Common myeloid progenitor, CD34-positive (primary cell): ENCODE results near the gene SLC17A9.
"Not testable (repeated sequence)": the region's sequence is repeated elsewhere in the genome, so short reads cannot be mapped to it uniquely, and the experiment has no call there.

Experiments
- CTCF ChIA-PET: fragments of 350-600 bp; sonication (Branson Sonifier 250); formaldehyde crosslinking; loops from one replicate; lab custom pipeline; 2021; ENCODE audit warnings: antibody characterized with exemption; lab: Charles Lee
- POLR2A ChIA-PET: fragments of 350-600 bp; sonication (Branson Sonifier 250); formaldehyde crosslinking; loops from one replicate; lab custom pipeline; 2021; ENCODE audit warnings: antibody characterized with exemption; lab: Charles Lee
- DNase-seq, 3 donors: peaks; one replicate each; pipeline versions ENCODE4 v3.0.0 to v3.0.0-alpha.2; 2013
- H3K27ac ChIP-seq, 2 experiments: 1 replicate in 1 of 2; 2 replicates in 1 of 2; pipeline ENCODE4 v1.7.0; 2013; ENCODE audit warnings: inconsistent platforms in 2 of 2, low read length in 2 of 2, mild to moderate bottlenecking in 2 of 2, low read depth in 1 of 2, moderate library complexity in 1 of 2; ENCODE audit not compliant: severe bottlenecking in 2 of 2, insufficient read depth in 1 of 2, poor library complexity in 1 of 2
- H3K27me3 ChIP-seq, 5 experiments: replicated peaks in 2 of 5; 1 replicate in 3 of 5; 2 replicates in 2 of 5; pipeline versions ENCODE4 v1.6.1 to v1.7.0; 2013; ENCODE audit warnings: low read length in 4 of 5, mild to moderate bottlenecking in 2 of 5, moderate library complexity in 2 of 5, inconsistent platforms in 1 of 5; ENCODE audit not compliant: insufficient read depth in 5 of 5, control insufficient read depth in 4 of 5
- H3K36me3 ChIP-seq, 4 experiments: 1 replicate in 2 of 4; 2 replicates in 2 of 4; pipeline versions ENCODE4 v1.6.1 to v1.7.0; 2013; ENCODE audit warnings: low read length in 3 of 4, control low read depth in 1 of 4, mild to moderate bottlenecking in 1 of 4; ENCODE audit not compliant: control insufficient read depth in 4 of 4, insufficient read depth in 4 of 4
- H3K4me1 ChIP-seq, 4 experiments: 1 replicate in 3 of 4; 2 replicates in 1 of 4; pipeline versions ENCODE4 v1.6.1 to v1.7.1; 2013; ENCODE audit warnings: low read length in 3 of 4, mild to moderate bottlenecking in 3 of 4, control low read depth in 1 of 4, inconsistent platforms in 1 of 4, moderate library complexity in 1 of 4; ENCODE audit not compliant: control insufficient read depth in 4 of 4, insufficient read depth in 4 of 4; ENCODE audit errors: control extremely low read depth in 1 of 4
- H3K4me3 ChIP-seq, 7 experiments: 1 replicate in 4 of 7; 2 replicates in 3 of 7; pipeline versions ENCODE4 v1.5.1 to v1.7.0; 2013; ENCODE audit warnings: mild to moderate bottlenecking in 7 of 7, low read length in 6 of 7, moderate library complexity in 6 of 7, inconsistent platforms in 2 of 7, low read depth in 2 of 7, control low read depth in 1 of 7; ENCODE audit not compliant: insufficient read depth in 4 of 7, control insufficient read depth in 1 of 7; ENCODE audit errors: extremely low read depth in 1 of 7
- H3K9me3 ChIP-seq, 5 experiments: 1 replicate in 4 of 5; 2 replicates in 1 of 5; pipeline versions ENCODE4 v1.6.1 to v1.7.1; 2013; ENCODE audit warnings: low read length in 4 of 5, mild to moderate bottlenecking in 2 of 5, inconsistent platforms in 1 of 5, low read depth in 1 of 5, moderate library complexity in 1 of 5; ENCODE audit not compliant: control insufficient read depth in 4 of 5, insufficient read depth in 2 of 5; ENCODE audit errors: control extremely low read depth in 1 of 5
- WGBS: methylation state at CpG from one replicate; pipeline ENCODE4 v1.1.5; 2013; ENCODE audit not compliant: insufficient coverage; 5-methylcytosine and 5-hydroxymethylcytosine counted together

The SLC17A9 gene

DNA sequence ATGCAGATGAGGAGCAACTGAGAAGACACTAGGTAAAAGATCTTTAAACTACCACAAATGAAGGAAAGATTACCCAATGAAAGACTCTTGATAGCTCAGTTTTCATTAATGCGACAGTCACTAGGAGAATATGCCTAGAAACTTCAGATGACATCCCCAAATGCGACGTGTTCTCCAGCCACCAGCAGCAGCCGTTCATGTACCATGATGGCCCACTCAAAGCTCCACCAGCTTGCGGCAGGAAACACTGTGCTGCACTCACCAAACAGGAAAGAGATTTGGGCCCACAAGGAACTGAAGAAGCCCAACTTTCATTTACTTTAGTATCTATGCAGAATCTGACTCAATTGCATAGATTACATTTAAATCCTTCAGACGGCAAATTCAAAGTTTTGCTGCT lies 33.7 kb upstream of the SLC17A9 start:
- ChIA-PET CTCF (interaction anchor here (1.0 to 11.5 kb wide), 5 partner anchors 8 to 59 kb away, joined by 4 to 155 read pairs (median 16); partner anchors contain the start of gene DIDO1), POLR2A (interaction anchor here (1.6 to 1.8 kb wide), 3 partner anchors 10 to 17 kb away, joined by 4 to 6 read pairs (median 5); no protein-coding TSS in a partner anchor)
- Histone ChIP-seq H3K36me3 (peaks cover 0 to 4% (median under 1%) of the 10 kb centered on the region in 4 experiments), H3K4me1 (peaks cover 22 to 88% (median 72%) of the 10 kb centered on the region in 4 experiments), H3K4me3 (peak overlapping the region in 4 of 7 experiments; percentile 1 to 55 (median 26)), H3K9me3 (no peaks in the 10 kb centered on the region), H3K27me3 (no peaks in the 10 kb centered on the region), H3K27ac (peak overlapping the region in 1 of 2 experiments; percentile 62)
- 1% methylated on average over 6 of the region's 6 CpGs for WGBS
- DNase-seq, result peak; percentile 60 to 91 (median 87)

DNA sequence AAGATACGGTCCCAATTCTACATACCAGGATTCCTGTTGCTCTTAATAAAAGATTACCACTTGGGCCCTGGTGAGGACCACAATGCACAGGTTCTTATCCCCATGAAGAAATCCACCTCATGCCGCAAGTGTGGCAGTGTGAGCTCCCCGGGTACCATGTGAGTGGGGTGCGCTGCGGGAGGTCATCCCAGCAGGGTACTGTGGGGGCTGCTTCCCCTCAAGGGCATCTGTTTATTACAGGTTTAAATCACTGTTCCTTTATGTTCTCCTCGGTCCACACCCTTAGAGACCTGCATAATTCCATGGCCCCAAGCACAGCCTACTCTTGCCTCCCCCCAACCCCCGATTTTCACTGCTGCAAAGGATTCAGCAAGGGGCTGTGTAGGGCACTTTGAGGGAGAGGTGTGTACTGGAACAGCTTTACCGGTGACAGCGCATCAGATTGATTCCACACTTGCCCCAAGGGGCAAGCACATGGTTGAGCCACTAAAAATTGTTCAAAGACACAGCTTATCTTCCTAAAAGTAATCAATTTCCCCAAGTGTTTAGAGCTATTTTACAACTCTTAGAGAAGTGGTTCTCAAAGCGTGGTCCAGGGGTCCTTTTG lies 32.4 kb upstream of the SLC17A9 start:
- CTCF ChIA-PET, result interaction anchor here (0.5 to 11.5 kb wide), 11 partner anchors 7 to 594 kb away, joined by 3 to 155 read pairs (median 5); partner anchors contain the start of gene DIDO1

DNA sequence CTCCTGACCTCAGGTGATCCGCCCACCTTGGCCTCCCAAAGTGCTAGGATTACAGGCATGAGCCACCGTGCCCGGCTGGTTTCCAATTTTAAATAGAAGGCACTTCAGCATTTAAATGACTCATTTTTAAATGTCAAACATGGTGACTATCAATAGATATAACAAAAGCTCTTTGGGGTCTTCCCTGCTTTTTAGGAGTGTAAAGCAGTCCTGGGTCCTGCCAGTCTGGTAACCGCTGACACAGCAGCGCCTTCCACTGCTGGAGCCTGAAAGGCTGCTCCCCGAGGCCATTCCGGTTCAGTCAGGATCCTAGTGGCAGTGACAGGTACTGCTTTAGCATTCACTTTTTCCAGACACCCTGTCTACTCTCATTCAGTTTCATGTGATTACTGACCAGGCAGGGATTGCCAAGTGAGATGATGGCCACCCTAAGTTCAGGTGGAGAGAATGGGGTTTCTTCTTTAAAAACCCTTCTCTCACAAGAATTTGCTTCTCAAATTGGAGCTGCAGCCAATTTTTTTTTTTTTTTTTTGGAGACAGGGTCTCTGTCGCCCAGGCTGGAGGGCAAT lies 31.3 kb upstream of the SLC17A9 start:
- H3K36me3 ChIP-seq, result peaks cover 0 to 5% (median 0%) of the 10 kb centered on the region in 4 experiments
- H3K27ac ChIP-seq, result no peak overlapping the region
- 25% methylated on average over 4 of the region's 8 CpGs for WGBS
- POLR2A ChIA-PET, result interaction anchor here (1.2 kb wide), 1 partner anchor 16 kb away, joined by 3 read pairs; no protein-coding TSS in a partner anchor
- no peak overlapping the region for H3K4me3 ChIP-seq
- H3K4me1 ChIP-seq, result peaks cover 34 to 82% (median 75%) of the 10 kb centered on the region in 4 experiments
- DNase-seq, result peak; percentile 71 to 84 (median 84)
- H3K9me3 ChIP-seq, result no peaks in the 10 kb centered on the region
- H3K27me3 ChIP-seq, result no peaks in the 10 kb centered on the region
- CTCF ChIA-PET, result interaction anchor here (0.8 to 11.5 kb wide), 10 partner anchors 12 to 107 kb away, joined by 3 to 155 read pairs (median 4); no protein-coding TSS in a partner anchor

More for the DNA sequence above, 32.4 kb upstream of the SLC17A9 start:
- WGBS, result 98% methylated on average over 9 of the region's 10 CpGs
- no peaks in the 10 kb centered on the region for H3K27me3 ChIP-seq
- H3K4me1 ChIP-seq, result peaks cover 32 to 88% (median 76%) of the 10 kb centered on the region in 4 experiments
- POLR2A ChIA-PET, result no interaction called here
- peaks cover 0 to 5% (median under 1%) of the 10 kb centered on the region in 4 experiments for H3K36me3 ChIP-seq
- H3K4me3 ChIP-seq, result peak overlapping the region in 1 of 7 experiments; percentile 0
- DNase-seq, result no peak
- H3K27ac ChIP-seq, result no peak overlapping the region
- no peaks in the 10 kb centered on the region for H3K9me3 ChIP-seq

DNA sequence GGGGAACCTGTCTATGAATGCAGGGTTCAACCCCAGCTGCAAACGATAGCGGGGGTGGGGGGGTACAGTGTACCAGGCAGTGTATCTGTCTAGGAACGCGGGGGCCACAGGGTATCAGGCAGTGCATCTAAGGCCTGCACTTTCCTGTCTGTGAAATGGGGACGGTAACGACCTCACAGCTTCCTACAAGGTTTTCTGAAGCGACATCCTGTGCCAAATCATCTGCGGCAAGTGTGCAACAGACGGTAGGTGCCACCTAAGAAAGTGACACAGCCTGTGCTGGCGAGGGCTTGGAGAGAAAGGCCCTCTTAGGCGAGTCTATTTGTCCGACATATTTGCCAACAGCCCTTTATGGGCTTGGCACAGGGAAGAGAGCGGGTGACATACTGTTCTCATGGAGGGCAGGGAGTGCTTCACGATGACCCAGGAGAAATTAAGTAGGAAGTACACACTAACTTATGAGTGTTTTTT lies 30.0 kb upstream of the SLC17A9 start:
- WGBS, result 92% methylated on average over 12 of the region's 14 CpGs
- H3K9me3 ChIP-seq, result no peaks in the 10 kb centered on the region
- H3K4me3 ChIP-seq, result no peak overlapping the region
- no peak for DNase-seq
- peaks cover 0 to 5% (median 0%) of the 10 kb centered on the region in 4 experiments for H3K36me3 ChIP-seq
- ChIA-PET POLR2A (no interaction called here), CTCF (interaction anchor here (1.6 to 3.5 kb wide), 2 partner anchors 9 to 43 kb away, joined by 3 to 17 read pairs; no protein-coding TSS in a partner anchor)
- peaks cover 27 to 84% (median 76%) of the 10 kb centered on the region in 4 experiments for H3K4me1 ChIP-seq
- H3K27ac ChIP-seq, result peak overlapping the region in 1 of 2 experiments; percentile 43
- H3K27me3 ChIP-seq, result no peaks in the 10 kb centered on the region

DNA sequence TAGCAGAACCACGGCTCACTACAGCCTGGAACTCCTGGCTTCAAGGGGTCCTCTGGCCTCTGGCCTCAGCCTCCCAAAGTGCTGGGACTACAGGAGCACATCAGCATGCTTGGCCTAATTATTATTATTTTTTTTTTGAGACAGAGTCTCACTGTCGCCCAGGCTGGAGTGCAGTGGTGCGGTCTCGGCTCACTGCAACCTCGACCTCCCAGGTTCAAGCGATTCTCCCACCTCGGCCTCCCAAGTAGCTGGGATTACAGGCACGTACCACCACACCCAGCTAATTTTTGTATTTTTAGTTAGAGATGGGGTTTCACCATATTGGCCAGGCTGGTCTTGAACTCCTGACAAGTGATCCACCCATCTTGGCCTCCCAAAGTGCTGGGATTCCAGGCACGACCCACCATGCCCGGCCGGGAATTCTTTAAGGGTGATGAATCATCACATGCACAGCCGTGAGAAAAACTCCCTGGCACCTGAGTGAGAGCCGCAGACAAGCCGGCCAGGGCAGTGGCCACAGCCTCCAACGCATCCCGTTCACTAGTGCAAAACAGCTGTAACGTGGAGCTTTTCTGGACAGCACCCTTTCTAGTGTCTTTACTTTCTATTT lies 29.3 kb upstream of the SLC17A9 start:
- CTCF ChIA-PET, result interaction anchor here (1.3 to 3.5 kb wide), 4 partner anchors 10 to 86 kb away, joined by 3 to 23 read pairs (median 10); no protein-coding TSS in a partner anchor
- H3K36me3 ChIP-seq, DNase-seq, H3K4me3 ChIP-seq, H3K9me3 ChIP-seq, H3K27me3 ChIP-seq, POLR2A ChIA-PET: not testable (repeated sequence)
- Histone ChIP-seq H3K4me1 (peaks cover 31 to 84% (median 76%) of the 10 kb centered on the region in 4 experiments), H3K27ac (peak overlapping the region in 1 of 2 experiments; percentile 43)
- WGBS, result 97% methylated on average over 15 of the region's 17 CpGs

DNA sequence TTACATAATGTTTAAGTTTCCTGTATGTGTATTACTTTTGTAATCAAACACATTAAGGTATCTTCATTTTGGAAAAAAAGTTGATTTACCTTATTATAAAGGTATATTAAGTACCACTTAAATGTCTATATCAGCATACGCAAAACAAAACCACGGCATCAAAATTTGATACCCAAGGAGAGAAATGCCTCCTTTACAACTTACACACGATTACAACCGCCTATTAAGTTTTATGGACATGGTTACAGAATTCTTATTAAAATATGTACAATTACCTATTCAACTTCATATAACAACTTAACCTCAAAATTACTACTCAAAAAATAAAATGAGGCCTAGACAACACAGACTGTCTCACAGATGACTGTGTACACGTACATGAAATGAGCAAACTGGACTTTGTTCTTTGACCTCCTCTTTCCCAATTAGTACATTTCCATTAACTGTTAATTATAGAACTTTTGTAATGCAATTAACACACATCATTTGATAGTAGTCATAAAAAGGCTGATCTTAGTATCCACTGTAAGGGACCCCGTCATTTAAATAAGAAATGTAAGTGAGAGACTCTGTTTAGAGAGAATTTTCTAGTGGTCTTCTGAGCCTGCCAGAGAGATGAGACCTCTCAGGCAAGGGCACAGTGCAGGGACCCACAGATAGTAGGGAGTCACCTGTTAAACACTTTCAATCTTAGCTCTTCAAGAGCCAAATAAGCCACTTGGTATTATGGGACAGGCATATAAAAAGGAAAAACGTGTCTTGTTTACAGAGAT lies 28.7 kb upstream of the SLC17A9 start:
- Histone ChIP-seq H3K9me3 (no peaks in the 10 kb centered on the region), H3K36me3 (peaks cover 0 to 5% (median 0%) of the 10 kb centered on the region in 4 experiments), H3K27me3 (no peaks in the 10 kb centered on the region), H3K4me3 (peak overlapping the region in 4 of 7 experiments; percentile 39 to 95 (median 82)), H3K4me1 (peaks cover 28 to 84% (median 76%) of the 10 kb centered on the region in 4 experiments), H3K27ac (peak overlapping the region in 1 of 2 experiments; percentile 44)
- no CpG with 5 or more reads among the region's 7 CpGs for WGBS
- CTCF ChIA-PET, result interaction anchor here (1.3 to 5.4 kb wide), 5 partner anchors 11 to 86 kb away, joined by 4 to 41 read pairs (median 17); no protein-coding TSS in a partner anchor
- DNase-seq, result no peak
- POLR2A ChIA-PET, result interaction anchor here (1.0 to 2.1 kb wide), 3 partner anchors 10 to 14 kb away, joined by 3 to 9 read pairs (median 4); partner anchors contain the start of gene GID8
